Astrocyte (in vitro differentiated cells and primary cell): Measurements from ENCODE around the gene BTRC.

Experiments
- EZH2 ChIP-seq: IDR thresholded peaks from 2 replicates; pipeline ENCODE4 v1.6.1; 2012; ENCODE audit warnings: mild to moderate bottlenecking, low read length, inconsistent platforms; ENCODE audit not compliant: insufficient read depth
- TF ChIP-seq, protein P1 (sequence below): IDR thresholded peaks from 2 replicates; pipeline ENCODE4 v1.5.1; 2011; ENCODE audit warnings: low read depth, mild to moderate bottlenecking, inconsistent platforms, low read length, moderate library complexity; ENCODE audit not compliant: insufficient read depth

- no peak for TF ChIP-seq EZH2
- TF ChIP-seq, protein P1, sequence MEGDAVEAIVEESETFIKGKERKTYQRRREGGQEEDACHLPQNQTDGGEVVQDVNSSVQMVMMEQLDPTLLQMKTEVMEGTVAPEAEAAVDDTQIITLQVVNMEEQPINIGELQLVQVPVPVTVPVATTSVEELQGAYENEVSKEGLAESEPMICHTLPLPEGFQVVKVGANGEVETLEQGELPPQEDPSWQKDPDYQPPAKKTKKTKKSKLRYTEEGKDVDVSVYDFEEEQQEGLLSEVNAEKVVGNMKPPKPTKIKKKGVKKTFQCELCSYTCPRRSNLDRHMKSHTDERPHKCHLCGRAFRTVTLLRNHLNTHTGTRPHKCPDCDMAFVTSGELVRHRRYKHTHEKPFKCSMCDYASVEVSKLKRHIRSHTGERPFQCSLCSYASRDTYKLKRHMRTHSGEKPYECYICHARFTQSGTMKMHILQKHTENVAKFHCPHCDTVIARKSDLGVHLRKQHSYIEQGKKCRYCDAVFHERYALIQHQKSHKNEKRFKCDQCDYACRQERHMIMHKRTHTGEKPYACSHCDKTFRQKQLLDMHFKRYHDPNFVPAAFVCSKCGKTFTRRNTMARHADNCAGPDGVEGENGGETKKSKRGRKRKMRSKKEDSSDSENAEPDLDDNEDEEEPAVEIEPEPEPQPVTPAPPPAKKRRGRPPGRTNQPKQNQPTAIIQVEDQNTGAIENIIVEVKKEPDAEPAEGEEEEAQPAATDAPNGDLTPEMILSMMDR, result no peak
These were observed 51.0 kb downstream of the BTRC start for GRCh38 chr10:101405001-101405400.
